Occipital lobe (tissue), 2 donors: Measurements from ENCODE around the gene TXNL4B. TPM values are rescaled to one million over a fixed set of nuclear protein-coding genes. Genes with fewer than 3 reads are reported as not detected.
"Not testable (repeated sequence)": the region's sequence is repeated elsewhere in the genome, so short reads cannot be mapped to it uniquely, and the experiment has no call there.

Experiments
- DNase-seq: peaks from one replicate; lab custom pipeline; 2025; lab: John Stamatoyannopoulos, UW
- total RNA-seq: library from RNA; depleted of rRNA; stranded (reverse); fragments of >200 nt; gene quantifications from one replicate; pipeline ENCODE4 v1.2.3, GENCODE V29; 2014

TXNL4B gene
- total RNA-seq, 1 donor from 2014 or later = 10.6 TPM

- no peak for DNase-seq
Observed at GRCh38 chr16:72112452-72112792, 19.0 kb upstream of the TXNL4B start.

GRCh38 chr16:72111657-72112451 lies 18.4 kb upstream of the TXNL4B start:
- no peak for DNase-seq

- DNase-seq = no peak
Observed at GRCh38 chr16:72110662-72111615, 17.5 kb upstream of the TXNL4B start.

- no peak for DNase-seq
Observed at GRCh38 chr16:72109966-72110530, 16.6 kb upstream of the TXNL4B start.

GRCh38 chr16:72109300-72109699 lies 15.9 kb upstream of the TXNL4B start:
- no peak for DNase-seq

GRCh38 chr16:72108353-72109102 lies 15.1 kb upstream of the TXNL4B start:
- no peak for DNase-seq

GRCh38 chr16:72107371-72107770 lies 14.0 kb upstream of the TXNL4B start:
- no peak for DNase-seq

- no peak for DNase-seq
Observed at GRCh38 chr16:72105978-72106377, 12.6 kb upstream of the TXNL4B start.

- no peak for DNase-seq
Observed at GRCh38 chr16:72104905-72105304, 11.5 kb upstream of the TXNL4B start.

GRCh38 chr16:72101195-72101594 lies 7.8 kb upstream of the TXNL4B start:
- DNase-seq = no peak

- DNase-seq = peak; percentile 7
Observed at GRCh38 chr16:72099377-72099818, 6.0 kb upstream of the TXNL4B start.

GRCh38 chr16:72098936-72099335 lies 5.5 kb upstream of the TXNL4B start:
- DNase-seq = no peak

- no peak for DNase-seq
Observed at GRCh38 chr16:72094266-72094610, 818 bp upstream of the TXNL4B start.

GRCh38 chr16:72092832-72093447 lies 480 bp downstream of the TXNL4B start:
- no peak for DNase-seq

GRCh38 chr16:72091217-72091616 lies 2.2 kb downstream of the TXNL4B start:
- no peak for DNase-seq

GRCh38 chr16:72085002-72085401 lies 8.4 kb downstream of the TXNL4B start:
- DNase-seq = no peak

GRCh38 chr16:72084445-72084844 lies 9.0 kb downstream of the TXNL4B start:
- no peak for DNase-seq

GRCh38 chr16:72083778-72084404 lies 9.5 kb downstream of the TXNL4B start:
- no peak for DNase-seq

- DNase-seq = not testable (repeated sequence)
Observed at GRCh38 chr16:72076991-72077706, 16.3 kb downstream of the TXNL4B start.

- DNase-seq = not testable (repeated sequence)
Observed at GRCh38 chr16:72075067-72075466, 18.4 kb downstream of the TXNL4B start.
